Measurements from ENCODE around the gene ZNF554. TPM values are rescaled to one million over a fixed set of nuclear protein-coding genes. Genes with fewer than 3 reads are reported as not detected.

Gene ZNF554
- total and polyA plus RNA-seq, 2 experiments from 2014 or later = 2.0 to 7.5 TPM

- Histone ChIP-seq H3K79me2 (replicated peaks; ENCODE audit: insufficient read depth) (peaks cover 1% of the 10 kb centered on the region; the same call in 1 of the 2 replicates), H3K27me3 (ENCODE audit: insufficient read depth) (peaks cover 5% of the 10 kb centered on the region; the same call in 1 of the 2 replicates), H3K4me1 (ENCODE audit: insufficient read depth) (peaks cover 5% of the 10 kb centered on the region; the same call in 1 of the 2 replicates), H3K4me3 (no peak overlapping the region), H3F3A (replicated peaks; ENCODE audit: low read depth) (no peaks in the 10 kb centered on the region), H4K20me1 (replicated peaks; ENCODE audit: insufficient read depth) (peaks cover 4% of the 10 kb centered on the region; the same call in 1 of the 2 replicates), H3K4me2 (no peak overlapping the region), H2AFZ (no peak overlapping the region), H3K9me2 (ENCODE audit: insufficient read depth) (no peaks in the 10 kb centered on the region), H3K27ac (ENCODE audit: low read depth) (no peak overlapping the region), H3K36me3 (ENCODE audit: insufficient read depth) (peaks cover 28% of the 10 kb centered on the region)
- ATAC-seq (no peak), DNase-seq (ENCODE audit: low spot score) (no peak)
- H3K27ac Mint-ChIP-seq = no peak overlapping the region
- peaks cover 60% of the 10 kb centered on the region for H3K36me3 Mint-ChIP-seq (ENCODE audit: low read depth)
- TF ChIP-seq ETS1 (IDR thresholded peaks at IDR 0.05) (no peak), CTCF (conservative IDR thresholded peaks at IDR 0.05; ENCODE audit: low read depth in 2 of 2) (no peak), ZNF331 (CRISPR knock-in tag; IDR thresholded peaks at IDR 0.05; ENCODE audit: low read depth) (no peak), POLR2AphosphoS5 (IDR thresholded peaks at IDR 0.05; ENCODE audit: low read depth) (no peak), CREB1 (CRISPR knock-in tag; IDR thresholded peaks at IDR 0.05; ENCODE audit: low read depth) (no peak), REST (IDR thresholded peaks at IDR 0.05; ENCODE audit: unreplicated experiment) (no peak), ZNF114 (CRISPR knock-in tag; IDR thresholded peaks at IDR 0.05) (no peak)
- peaks cover 4% of the 10 kb centered on the region for H3K4me1 Mint-ChIP-seq
- H3K4me3 Mint-ChIP-seq = no peak overlapping the region
- peaks cover 23% of the 10 kb centered on the region for H3K27me3 Mint-ChIP-seq (ENCODE audit: insufficient read depth, low read depth, poor library complexity)
- peaks cover 74% of the 10 kb centered on the region for H3K9me3 Mint-ChIP-seq
Measured at GRCh38 chr19:2837430-2837829, 17.8 kb downstream of the ZNF554 start.

Data from GM23338 (cell line).